Upper lobe of left lung (tissue), 6 donors: Measurements from ENCODE around the gene CDIPT. TPM values are rescaled to one million over a fixed set of nuclear protein-coding genes. Genes with fewer than 3 reads are reported as not detected.

Source experiments
- ATAC-seq, 2 donors: fragments of 200-7000 bp; cut with Tn5 transposase; one replicate each; pipeline ENCODE4 v1.9.1; 2022; ENCODE audit warnings: mild to moderate bottlenecking in 2 of 2, moderate library complexity in 2 of 2; ENCODE audit not compliant: low FRiP score in 2 of 2
- DNase-seq, 2 donors: peaks; one replicate each; pipeline ENCODE4 v3.0.0-alpha.2; 2019 to 2020
- H3K27ac ChIP-seq, 4 donors: fragments of 200-600 bp; sonication (generic); one replicate each; pipeline ENCODE4 v1.5.1; 2016 to 2019
- H3K27me3 ChIP-seq, 4 donors: fragments of 200-600 bp; sonication (generic); one replicate each; pipeline ENCODE4 v1.5.1; 2017 to 2019
- H3K36me3 ChIP-seq, 4 donors: fragments of 200-600 bp; sonication (generic); one replicate each; pipeline ENCODE4 v1.5.1; 2016 to 2019
- H3K4me1 ChIP-seq, 4 donors: fragments of 200-600 bp; sonication (generic); one replicate each; pipeline ENCODE4 v1.5.1; 2018 to 2019
- H3K4me3 ChIP-seq, 4 donors: fragments of 200-600 bp; sonication (generic); one replicate each; pipeline ENCODE4 v1.5.1; 2017 to 2019; ENCODE audit warnings: mild to moderate bottlenecking in 2 of 4, moderate library complexity in 1 of 4
- H3K9me3 ChIP-seq, 4 donors: fragments of 200-600 bp; sonication (generic); one replicate each; pipeline ENCODE4 v1.5.1; 2018 to 2019
- CTCF ChIP-seq, 6 experiments: fragments of 450-650 bp in 4 of 6; fragments of 200-600 bp in 2 of 6; sonication (generic) in 2 of 6; IDR thresholded peaks; one replicate each; pipeline ENCODE4 v1.5.1; 2016 to 2019; ENCODE audit warnings: antibody characterized with exemption in 6 of 6
- EP300 ChIP-seq, 4 donors: sonication (generic); formaldehyde crosslinking; IDR thresholded peaks; one replicate each; pipeline ENCODE4 v1.5.1; 2017; ENCODE audit warnings: antibody characterized with exemption in 4 of 4, control low read depth in 2 of 4
- POLR2A ChIP-seq, 4 donors: fragments of 450-650 bp; IDR thresholded peaks; one replicate each; pipeline ENCODE4 v1.5.1; 2016 to 2017; ENCODE audit warnings: antibody characterized with exemption in 4 of 4, mild to moderate bottlenecking in 2 of 4
- POLR2AphosphoS5 ChIP-seq, 2 donors: sonication (generic); formaldehyde crosslinking; IDR thresholded peaks; one replicate each; pipeline ENCODE4 v1.5.1; 2017; ENCODE audit warnings: antibody characterized with exemption in 2 of 2
- WGBS, 2 donors: methylation state at CpG; one replicate each; pipeline ENCODE4 v1.1.5; 2017 to 2018; 5-methylcytosine and 5-hydroxymethylcytosine counted together
- total RNA-seq, 6 donors: library from RNA; depleted of rRNA in 4 of 6; stranded (reverse); fragments of >200 nt in 4 of 6; gene quantifications; one replicate each; pipeline versions ENCODE4 v1.1.0 to v1.2.1, GENCODE V29; 2016 to 2021
- donor health status: DM: no; HTN: no; CAD: no; lungs with moderate emphysema.
- donor health status: DM: no; HTN: yes; CAD: no; lungs with severe emphysema.

The CDIPT gene
- total RNA-seq, 6 donors from 2014 or later: 60.3 to 119 (median 94.4) TPM

GRCh38 chr16:29830774-29831173, 32.3 kb downstream of the CDIPT start:
- Histone ChIP-seq H3K4me3 (no peak overlapping the region), H3K4me1 (peaks cover 5 to 43% (median 35%) of the 10 kb centered on the region in 4 donors), H3K36me3 (peaks cover 19 to 64% (median 51%) of the 10 kb centered on the region in 4 donors), H3K27ac (no peak overlapping the region), H3K27me3 (no peaks in the 10 kb centered on the region), H3K9me3 (no peaks in the 10 kb centered on the region)
- WGBS, 2 donors: 95 to 96% methylated on average over 11 of the region's 11 CpGs
- TF ChIP-seq POLR2AphosphoS5 (IDR thresholded peaks at IDR 0.05) (no peak), EP300 (IDR thresholded peaks at IDR 0.05) (no peak), CTCF (IDR thresholded peaks at IDR 0.05) (no peak), POLR2A (IDR thresholded peaks at IDR 0.05) (no peak)
- no peak for DNase-seq
- no peak for ATAC-seq

GRCh38 chr16:29826342-29826695, 36.7 kb downstream of the CDIPT start:
- Histone ChIP-seq H3K27ac (peak overlapping the region in 3 of 4 donors; percentile 83 to 93 (median 93)), H3K4me3 (no peak overlapping the region), H3K36me3 (peaks cover 0 to 22% (median 12%) of the 10 kb centered on the region in 4 donors), H3K9me3 (no peaks in the 10 kb centered on the region), H3K27me3 (no peaks in the 10 kb centered on the region), H3K4me1 (peaks cover 49 to 86% (median 79%) of the 10 kb centered on the region in 4 donors)
- 90% methylated on average over 7 to 8 of the region's 8 CpGs for WGBS, 2 donors
- ATAC-seq: no peak
- DNase-seq: no peak
- TF ChIP-seq POLR2A (IDR thresholded peaks at IDR 0.05): no peak
- TF ChIP-seq CTCF (IDR thresholded peaks at IDR 0.05): no peak
- no peak for TF ChIP-seq POLR2AphosphoS5 (IDR thresholded peaks at IDR 0.05)
- no peak for TF ChIP-seq EP300 (IDR thresholded peaks at IDR 0.05)

GRCh38 chr16:29825145-29826044, 37.6 kb downstream of the CDIPT start:
- TF ChIP-seq CTCF (IDR thresholded peaks at IDR 0.05): no peak
- no peak for TF ChIP-seq EP300 (IDR thresholded peaks at IDR 0.05)
- no peak for TF ChIP-seq POLR2A (IDR thresholded peaks at IDR 0.05)
- TF ChIP-seq POLR2AphosphoS5 (IDR thresholded peaks at IDR 0.05): peak in 1 of 2 donors; percentile 18
- Histone ChIP-seq H3K27ac (peak overlapping the region; percentile 60 to 93 (median 88)), H3K4me1 (peaks cover 54 to 94% (median 81%) of the 10 kb centered on the region in 4 donors), H3K36me3 (peaks cover 0 to 13% (median 2%) of the 10 kb centered on the region in 4 donors), H3K27me3 (no peaks in the 10 kb centered on the region), H3K4me3 (peak overlapping the region in 2 of 4 donors; percentile 4 to 10), H3K9me3 (no peaks in the 10 kb centered on the region)
- ATAC-seq (peak in 1 of 2 donors; percentile 83), DNase-seq (no peak)
- 61 to 65% methylated on average over 6 to 10 of the region's 10 CpGs for WGBS, 2 donors

- ATAC-seq (peak in 1 of 2 donors; percentile 58), DNase-seq (no peak)
- H3K4me1 ChIP-seq: peaks cover 60 to 93% (median 82%) of the 10 kb centered on the region in 4 donors
- no peaks in the 10 kb centered on the region for H3K9me3 ChIP-seq
- TF ChIP-seq EP300 (IDR thresholded peaks at IDR 0.05) (peak in 1 of 4 donors; percentile 51), CTCF (IDR thresholded peaks at IDR 0.05) (no peak)
- peak overlapping the region; percentile 60 to 93 (median 88) for H3K27ac ChIP-seq
- H3K27me3 ChIP-seq: no peaks in the 10 kb centered on the region
- H3K4me3 ChIP-seq: peak overlapping the region in 1 of 4 donors; percentile 10
- 29 to 39% methylated on average over 5 to 7 of the region's 7 CpGs for WGBS, 2 donors
- peaks cover 0 to 6% (median under 1%) of the 10 kb centered on the region in 4 donors for H3K36me3 ChIP-seq
Observed at GRCh38 chr16:29824589-29825144, 38.4 kb downstream of the CDIPT start.
